ENCODE data around the gene IGFN1.

DNA sequence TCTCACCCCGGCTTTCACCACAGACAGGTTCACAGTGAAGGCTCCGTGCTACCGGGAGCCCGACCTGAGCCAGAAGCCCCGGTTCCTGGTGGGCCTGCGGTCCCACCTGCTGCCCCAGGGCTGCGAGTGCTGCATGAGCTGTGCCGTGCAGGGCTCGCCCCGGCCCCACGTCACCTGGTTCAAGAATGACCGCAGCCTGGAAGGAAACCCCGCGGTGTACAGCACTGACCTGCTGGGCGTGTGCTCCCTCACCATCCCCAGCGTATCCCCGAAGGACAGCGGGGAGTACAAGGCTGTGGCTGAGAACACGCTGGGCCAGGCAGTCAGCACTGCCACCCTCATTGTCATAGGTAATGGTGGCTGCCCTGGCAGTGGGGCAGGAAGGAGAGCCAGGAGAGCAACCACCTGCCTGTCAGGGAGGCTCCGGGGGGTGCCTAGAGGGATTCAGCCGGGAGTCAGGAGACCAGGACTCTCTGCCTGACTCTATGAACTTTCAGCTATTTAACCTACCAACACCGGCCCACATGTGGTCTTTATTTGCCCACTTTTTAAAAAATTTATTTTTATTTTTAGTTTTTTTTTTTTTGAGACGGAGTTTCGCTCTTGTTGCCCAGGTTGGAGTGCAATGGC is 36.4 kb downstream of the IGFN1 start:
- TF ChIP-seq EZH2phosphoT487 (IDR thresholded peaks at IDR 0.05; ENCODE audit: borderline replicate concordance, low read length) = no peak
- TF ChIP-seq, protein P1, sequence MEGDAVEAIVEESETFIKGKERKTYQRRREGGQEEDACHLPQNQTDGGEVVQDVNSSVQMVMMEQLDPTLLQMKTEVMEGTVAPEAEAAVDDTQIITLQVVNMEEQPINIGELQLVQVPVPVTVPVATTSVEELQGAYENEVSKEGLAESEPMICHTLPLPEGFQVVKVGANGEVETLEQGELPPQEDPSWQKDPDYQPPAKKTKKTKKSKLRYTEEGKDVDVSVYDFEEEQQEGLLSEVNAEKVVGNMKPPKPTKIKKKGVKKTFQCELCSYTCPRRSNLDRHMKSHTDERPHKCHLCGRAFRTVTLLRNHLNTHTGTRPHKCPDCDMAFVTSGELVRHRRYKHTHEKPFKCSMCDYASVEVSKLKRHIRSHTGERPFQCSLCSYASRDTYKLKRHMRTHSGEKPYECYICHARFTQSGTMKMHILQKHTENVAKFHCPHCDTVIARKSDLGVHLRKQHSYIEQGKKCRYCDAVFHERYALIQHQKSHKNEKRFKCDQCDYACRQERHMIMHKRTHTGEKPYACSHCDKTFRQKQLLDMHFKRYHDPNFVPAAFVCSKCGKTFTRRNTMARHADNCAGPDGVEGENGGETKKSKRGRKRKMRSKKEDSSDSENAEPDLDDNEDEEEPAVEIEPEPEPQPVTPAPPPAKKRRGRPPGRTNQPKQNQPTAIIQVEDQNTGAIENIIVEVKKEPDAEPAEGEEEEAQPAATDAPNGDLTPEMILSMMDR (IDR thresholded peaks at IDR 0.05; ENCODE audit: low read depth, low read length, poor library complexity, severe bottlenecking) = no peak
